CD1c-positive myeloid dendritic cell (primary cell): ENCODE data around the gene SLC17A1.

Experiments used
- DNase-seq: peaks from one replicate; pipeline ENCODE4 v3.0.0-alpha.2; 2016; ENCODE audit errors: extremely low spot score

Gene SLC17A1

GRCh38 chr6:25831532-25832306 is at the start of gene SLC17A1:
SLC17A1 (minus strand) TSS chr6:25832052; CDS start chr6:25830557, 1,495 bp downstream.
- no peak for DNase-seq

- no peak for DNase-seq
Observed at GRCh38 chr6:25880601-25881000, 48.7 kb upstream of the SLC17A1 start.

GRCh38 chr6:25878721-25879322 is 47.0 kb upstream of the SLC17A1 start:
- no peak for DNase-seq

GRCh38 chr6:25875926-25876602 is 44.2 kb upstream of the SLC17A1 start:
- no peak for DNase-seq

GRCh38 chr6:25875563-25875905 is 43.7 kb upstream of the SLC17A1 start:
- DNase-seq, result no peak

GRCh38 chr6:25874822-25875562 is 43.1 kb upstream of the SLC17A1 start:
- no peak for DNase-seq

- DNase-seq, result no peak
Observed at GRCh38 chr6:25874118-25874517, 42.3 kb upstream of the SLC17A1 start, which contains the start of gene SLC17A3. SLC17A3 (minus strand) TSS chr6:25874243; CDS start chr6:25868387, 5,856 bp downstream.

GRCh38 chr6:25872814-25873213 is 41.0 kb upstream of the SLC17A1 start:
- DNase-seq, result no peak

GRCh38 chr6:25869840-25870239 is 38.0 kb upstream of the SLC17A1 start:
- DNase-seq, result no peak

- no peak for DNase-seq
Observed at GRCh38 chr6:25868436-25869183, 36.8 kb upstream of the SLC17A1 start.

GRCh38 chr6:25866011-25866410 is 34.2 kb upstream of the SLC17A1 start:
- DNase-seq, result peak; percentile 24

GRCh38 chr6:25863360-25863759 is 31.5 kb upstream of the SLC17A1 start:
- no peak for DNase-seq

GRCh38 chr6:25862199-25862598 is 30.3 kb upstream of the SLC17A1 start:
- no peak for DNase-seq

GRCh38 chr6:25852756-25853155 is 20.9 kb upstream of the SLC17A1 start:
- DNase-seq, result no peak

- DNase-seq, result no peak
Observed at GRCh38 chr6:25851961-25852360, 20.1 kb upstream of the SLC17A1 start.

- no peak for DNase-seq
Observed at GRCh38 chr6:25844518-25844917, 12.7 kb upstream of the SLC17A1 start.

GRCh38 chr6:25842526-25842925 is 10.7 kb upstream of the SLC17A1 start:
- DNase-seq, result no peak

GRCh38 chr6:25835442-25836283 is 3.8 kb upstream of the SLC17A1 start:
- no peak for DNase-seq

GRCh38 chr6:25834950-25835349 is 3.1 kb upstream of the SLC17A1 start:
- DNase-seq, result no peak

- DNase-seq, result no peak
Observed at GRCh38 chr6:25833136-25833535, 1.3 kb upstream of the SLC17A1 start.

GRCh38 chr6:25832670-25833069 is 818 bp upstream of the SLC17A1 start:
- DNase-seq, result no peak
